IPS-18c (cell line): ENCODE measurements around the gene IMPA2.
"Not testable (repeated sequence)": the region's sequence is repeated elsewhere in the genome, so short reads cannot be mapped to it uniquely, and the experiment has no call there.

Experiments used
- H3K4me3 ChIP-seq: 2 replicates; pipeline ENCODE4 v1.7.0; 2013; ENCODE audit warnings: low read depth, mild to moderate bottlenecking, low read length, moderate library complexity; ENCODE audit not compliant: insufficient read depth
- H3K9me3 ChIP-seq: one replicate; pipeline ENCODE4 v1.6.1; 2013; ENCODE audit warnings: mild to moderate bottlenecking, low read length, moderate library complexity; ENCODE audit not compliant: control insufficient read depth, insufficient read depth

The IMPA2 gene

DNA sequence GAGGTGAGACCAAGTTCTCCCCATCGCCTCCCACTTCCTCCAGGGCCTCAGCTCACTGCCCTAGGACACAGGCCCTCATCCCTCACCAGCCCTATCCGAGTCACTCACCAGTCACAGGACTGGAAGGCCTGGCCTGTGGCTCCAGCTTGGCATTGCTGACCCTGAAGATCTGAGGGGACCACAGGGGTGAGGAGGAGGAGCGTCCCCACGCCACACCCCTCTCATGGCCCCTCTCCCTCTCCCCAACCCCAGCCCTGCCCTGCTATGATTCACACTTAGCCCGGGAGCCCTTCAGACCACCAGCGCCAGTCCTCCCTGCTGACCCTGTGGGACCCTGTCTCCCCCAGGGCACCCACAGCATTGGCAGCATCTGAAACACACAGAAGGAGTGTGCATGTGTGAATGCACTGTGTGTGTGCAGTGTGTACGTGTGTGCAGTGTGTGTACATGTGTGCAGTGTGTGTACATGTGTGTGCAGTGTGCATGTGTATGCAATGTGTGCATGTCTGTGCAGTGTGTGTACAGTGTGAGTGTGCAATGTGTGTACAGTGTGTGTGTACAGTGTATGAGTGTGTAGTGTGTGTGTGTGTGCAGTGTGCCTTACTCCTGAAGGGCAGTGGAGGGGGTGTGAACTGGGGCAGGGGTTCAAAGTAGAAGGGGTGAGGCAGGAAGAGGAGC lies 82.9 kb downstream of the IMPA2 start:
- Histone ChIP-seq H3K4me3 (no peak overlapping the region), H3K9me3 (no peaks in the 10 kb centered on the region)

DNA sequence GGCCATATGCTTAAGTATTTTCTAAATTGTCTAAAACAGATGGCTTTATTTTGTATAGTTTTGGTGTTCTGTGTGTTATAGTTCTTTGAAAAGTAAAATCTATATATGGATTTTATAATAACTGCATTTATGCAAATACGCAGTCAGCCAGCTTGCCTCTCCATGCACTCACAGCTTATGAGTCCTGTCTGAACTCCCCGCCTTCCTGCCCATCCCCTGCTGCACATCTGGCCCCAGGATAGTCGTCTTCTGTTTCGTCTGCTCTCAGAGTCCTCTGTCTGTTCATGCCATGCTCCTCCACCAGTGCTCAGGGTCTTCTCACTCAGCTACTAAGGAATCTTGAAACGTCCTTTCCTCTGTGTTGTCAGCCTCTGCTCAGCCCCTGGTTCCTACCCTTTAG lies 84.1 kb downstream of the IMPA2 start:
- H3K9me3 ChIP-seq = no peaks in the 10 kb centered on the region
- no peak overlapping the region for H3K4me3 ChIP-seq

DNA sequence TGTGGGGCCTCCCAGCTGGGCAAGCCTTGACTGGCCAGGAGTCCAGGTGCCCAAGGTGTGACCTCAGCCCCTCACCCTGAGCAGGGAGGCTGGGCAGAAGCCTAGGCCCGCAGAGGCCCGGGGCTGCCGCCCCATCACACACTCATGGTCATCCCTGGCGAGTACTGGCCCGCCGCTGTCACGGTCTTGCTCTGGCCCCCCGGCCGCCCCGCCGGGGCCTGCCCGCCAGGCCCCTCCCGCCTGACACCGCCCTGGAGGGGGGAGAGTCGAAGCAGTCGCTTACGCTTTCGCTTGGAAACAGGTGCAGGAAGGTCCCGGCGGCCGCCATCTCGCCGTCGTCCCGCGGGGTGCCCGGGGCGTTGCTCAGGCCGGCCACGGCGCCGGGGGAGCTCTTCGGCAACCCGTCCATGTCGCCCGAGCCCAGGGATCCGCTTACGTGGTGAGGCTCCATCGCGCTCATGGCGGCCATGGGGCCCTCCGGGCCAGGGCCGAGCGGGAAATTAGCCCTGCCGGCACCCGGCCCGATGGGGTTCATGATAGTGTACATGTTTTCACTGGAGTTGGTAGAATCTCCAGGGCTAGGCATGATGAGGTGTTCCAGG lies 85.7 kb downstream of the IMPA2 start:
- H3K4me3 ChIP-seq = no peak overlapping the region
- no peaks in the 10 kb centered on the region for H3K9me3 ChIP-seq

DNA sequence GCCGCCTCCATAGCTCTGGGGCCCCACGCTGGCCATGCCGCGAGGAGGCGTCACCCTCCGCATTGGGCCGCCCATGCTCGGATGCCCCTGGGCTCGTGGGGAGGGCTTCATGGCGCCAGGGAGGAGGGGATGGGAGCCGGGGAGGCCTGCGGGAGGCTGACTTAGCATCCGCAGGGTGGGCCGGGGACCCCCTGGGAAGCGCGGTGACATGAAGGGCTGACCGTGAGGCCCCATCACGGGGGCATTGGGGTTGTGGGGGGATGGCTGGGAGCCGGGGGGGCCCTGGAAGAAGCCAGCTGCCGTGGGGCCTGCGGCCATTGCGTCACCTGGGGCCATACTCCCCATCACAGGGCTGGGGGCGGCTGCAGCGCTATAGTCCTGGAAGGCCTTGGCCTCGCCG lies 86.4 kb downstream of the IMPA2 start:
- Histone ChIP-seq H3K4me3 (no peak overlapping the region), H3K9me3 (no peaks in the 10 kb centered on the region)

DNA sequence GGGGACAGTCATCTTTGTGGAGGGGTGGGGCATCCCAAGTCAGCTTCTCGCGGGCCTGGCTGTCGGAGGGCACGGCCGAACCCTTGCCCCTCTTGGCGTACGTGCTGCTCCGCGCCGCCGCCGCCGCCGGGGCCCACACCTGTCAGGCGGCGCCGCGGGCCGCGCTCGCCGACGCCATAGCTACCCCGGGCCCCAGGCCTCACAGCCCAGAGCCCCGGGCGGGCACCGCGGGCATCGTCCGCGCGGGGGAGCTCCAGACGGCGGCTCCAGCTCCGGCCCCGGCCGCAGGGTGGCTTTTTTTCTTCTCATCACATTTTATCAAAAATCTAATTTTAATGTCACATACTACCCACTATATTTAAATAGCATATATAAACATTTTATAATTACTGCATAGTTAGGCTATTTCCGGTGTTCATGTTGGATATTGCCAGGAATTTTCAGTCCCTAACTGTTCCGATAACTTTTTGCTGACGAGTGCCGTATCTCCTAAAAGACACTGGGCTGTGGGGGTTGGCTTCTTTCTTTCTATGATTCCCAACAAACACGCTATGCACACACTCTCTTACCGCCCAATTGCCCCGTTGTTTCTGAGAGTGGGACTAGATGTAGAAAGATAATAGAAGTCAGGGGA lies 87.1 kb downstream of the IMPA2 start:
- not testable (repeated sequence) for H3K9me3 ChIP-seq

GRCh38 chr18:12068950-12069320 lies 87.6 kb downstream of the IMPA2 start:
- no peak overlapping the region for H3K4me3 ChIP-seq
- H3K9me3 ChIP-seq = no peaks in the 10 kb centered on the region

More for the DNA sequence above, 87.1 kb downstream of the IMPA2 start:
- H3K4me3 ChIP-seq = not testable (repeated sequence)

DNA sequence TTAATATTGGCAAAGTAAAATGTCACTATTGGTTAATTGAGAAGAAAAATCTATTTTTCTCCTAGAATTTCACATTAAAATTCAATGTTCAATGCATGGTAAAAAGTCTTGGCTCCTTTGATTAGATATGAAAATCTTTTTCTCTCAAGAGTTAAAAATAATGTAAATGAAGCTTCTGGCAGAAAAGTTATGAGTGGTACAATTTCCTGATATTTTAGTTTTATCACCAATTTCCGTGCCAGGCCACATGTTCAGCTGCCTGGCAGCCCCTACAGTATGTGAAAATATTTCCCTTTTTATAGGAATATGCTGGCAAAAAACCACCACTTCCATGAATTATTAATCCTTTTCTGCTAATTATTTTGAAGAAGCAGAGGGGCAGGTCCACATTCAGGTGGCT lies 89.8 kb downstream of the IMPA2 start:
- not testable (repeated sequence) for H3K9me3 ChIP-seq, H3K4me3 ChIP-seq

DNA sequence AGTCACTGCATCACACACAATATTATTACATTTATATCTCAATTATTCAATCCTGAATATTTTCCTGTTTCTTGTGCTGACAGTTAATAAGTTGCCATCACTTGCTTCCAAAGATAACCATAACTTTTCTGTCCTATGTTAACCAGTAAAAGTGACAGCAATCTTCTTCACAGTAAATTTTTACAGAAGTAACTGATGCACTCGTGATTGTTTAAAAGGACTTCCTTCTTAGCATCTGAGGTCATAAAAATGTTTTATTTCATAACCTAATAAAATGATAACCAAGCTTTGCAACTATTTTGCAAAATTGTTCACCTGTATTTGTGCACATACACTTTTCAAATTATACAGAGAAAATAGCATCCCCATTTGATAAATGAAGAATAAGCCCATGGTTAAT lies 91.7 kb downstream of the IMPA2 start:
- H3K4me3 ChIP-seq = no peak overlapping the region
- H3K9me3 ChIP-seq = no peaks in the 10 kb centered on the region

DNA sequence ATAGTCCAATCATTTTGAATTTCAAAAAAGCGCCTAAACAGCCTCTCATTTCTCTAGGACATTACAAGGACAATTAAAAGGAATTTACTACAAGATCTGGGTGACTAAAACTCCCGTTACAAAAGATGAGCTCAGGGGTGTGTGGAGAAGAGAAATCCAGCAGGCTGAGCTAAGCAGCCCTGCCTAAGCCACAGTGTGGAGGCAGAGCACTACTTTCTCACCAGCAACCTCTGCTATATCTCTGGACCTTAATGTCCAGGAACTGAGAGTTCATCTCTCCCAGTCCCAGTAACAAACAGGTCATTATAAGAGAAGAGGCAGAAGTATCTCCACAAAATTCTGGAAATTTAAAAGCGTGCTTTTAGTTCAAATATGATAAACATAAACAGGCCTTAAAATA lies 93.4 kb downstream of the IMPA2 start:
- H3K4me3 ChIP-seq = no peak overlapping the region
- no peaks in the 10 kb centered on the region for H3K9me3 ChIP-seq

GRCh38 chr18:12076424-12077140 lies 95.3 kb downstream of the IMPA2 start:
- Histone ChIP-seq H3K4me3 (no peak overlapping the region; the same call in 1 of the 2 replicates), H3K9me3 (no peaks in the 10 kb centered on the region)

DNA sequence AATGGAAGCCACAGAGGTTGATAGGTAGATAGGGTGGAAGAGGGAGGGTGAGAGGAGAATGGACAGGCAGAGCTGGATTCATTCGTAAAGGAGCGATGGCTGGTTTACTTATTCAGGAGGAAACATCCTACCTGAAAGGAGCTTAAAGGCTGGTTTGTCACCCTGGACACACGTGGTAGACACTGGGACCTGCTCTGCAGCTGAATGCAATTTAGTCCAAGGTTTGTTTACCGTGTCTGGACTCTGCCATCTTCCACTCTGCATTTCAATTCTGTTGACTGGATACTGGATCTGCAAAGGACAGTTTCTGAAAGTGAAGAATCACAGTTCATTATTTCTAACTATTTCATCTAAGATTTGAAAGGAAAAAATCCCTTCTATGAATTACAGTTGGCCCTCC lies 96.7 kb downstream of the IMPA2 start:
- not testable (repeated sequence) for H3K9me3 ChIP-seq, H3K4me3 ChIP-seq

DNA sequence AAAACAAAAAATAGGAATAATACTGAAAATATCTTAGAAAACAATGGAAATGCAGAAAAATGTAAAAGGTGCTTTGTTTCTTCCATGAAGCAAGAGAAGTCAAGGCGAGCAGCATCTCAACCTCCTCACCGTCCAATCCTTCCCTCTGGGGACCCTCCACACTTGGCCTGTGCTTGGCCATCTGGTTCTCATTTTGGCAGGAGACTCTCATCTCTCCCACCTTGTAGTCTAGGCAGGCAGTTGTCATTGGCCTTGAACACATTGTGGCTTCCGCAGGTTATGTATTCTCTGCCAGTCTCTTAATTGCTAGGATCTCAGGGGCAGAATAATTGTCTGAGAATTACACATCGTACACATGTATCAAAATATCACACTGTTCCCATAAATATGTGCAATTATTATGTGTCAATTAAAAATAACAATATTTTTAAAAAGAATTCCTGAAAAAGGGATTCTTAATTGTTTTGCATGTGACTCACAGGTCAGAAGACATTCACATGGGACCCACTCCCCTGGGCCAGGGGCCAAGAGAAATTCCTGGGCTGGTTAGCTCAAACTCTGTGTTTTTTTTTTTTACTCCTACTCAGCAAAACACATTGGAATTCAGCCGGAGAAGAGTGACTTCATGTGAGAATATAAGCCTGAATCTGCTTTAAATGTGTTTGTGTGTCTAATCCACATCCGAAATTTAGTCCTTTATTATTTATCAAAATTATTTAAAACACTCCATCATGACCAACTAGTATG lies 98.4 kb downstream of the IMPA2 start:
- Histone ChIP-seq H3K4me3 (no peak overlapping the region), H3K9me3 (no peaks in the 10 kb centered on the region)
